ENCODE results near the gene FAM169A.

GRCh38 chr5:74787424-74787823, 78.8 kb downstream of the FAM169A start:
- TF ChIP-seq CTCF (IDR thresholded peaks at IDR 0.05) = no peak
- no peak for TF ChIP-seq EP300 (IDR thresholded peaks at IDR 0.05)

All from ovary (tissue), 3 donors.